RWPE1 (cell line): Measurements from ENCODE around the gene IFI30.

Source experiments
- CTCF ChIA-PET: fragments of 350-600 bp; sonication (Branson Sonifier 250); formaldehyde crosslinking; extraction: SDS; loops from one replicate; lab custom pipeline; 2021; lab: Yijun Ruan, JAX
- POLR2A ChIA-PET: fragments of 400-600 bp; formaldehyde crosslinking; extraction: SDS; loops from one replicate; lab custom pipeline; 2020; ENCODE audit warnings: antibody characterized with exemption; ENCODE audit not compliant: low non-redundant PET; lab: Yijun Ruan, JAX
- DNase-seq: peaks from one replicate; pipeline ENCODE4 v3.0.0; 2012; ENCODE audit warnings: low spot score
- H3K27ac ChIP-seq: fragments of 450-650 bp; 2 replicates; pipeline ENCODE4 v1.5.1; 2017
- TF ChIP-seq, protein P1 (sequence below): fragments of 450-650 bp; conservative IDR thresholded peaks from 2 replicates; pipeline ENCODE4 v1.5.1; 2017; ENCODE audit warnings: low read depth, mild to moderate bottlenecking

Gene IFI30

GRCh38 chr19:18202778-18203407 is 29.3 kb downstream of the IFI30 start:
- peak overlapping the region; percentile 92; the same call in 1 of the 2 replicates for H3K27ac ChIP-seq
- CTCF ChIA-PET = interaction anchor here (0.6 to 3.0 kb wide), 3 partner anchors 50 to 156 kb away, joined by 3 to 16 read pairs (median 6); no protein-coding TSS in a partner anchor
- TF ChIP-seq, protein P1, sequence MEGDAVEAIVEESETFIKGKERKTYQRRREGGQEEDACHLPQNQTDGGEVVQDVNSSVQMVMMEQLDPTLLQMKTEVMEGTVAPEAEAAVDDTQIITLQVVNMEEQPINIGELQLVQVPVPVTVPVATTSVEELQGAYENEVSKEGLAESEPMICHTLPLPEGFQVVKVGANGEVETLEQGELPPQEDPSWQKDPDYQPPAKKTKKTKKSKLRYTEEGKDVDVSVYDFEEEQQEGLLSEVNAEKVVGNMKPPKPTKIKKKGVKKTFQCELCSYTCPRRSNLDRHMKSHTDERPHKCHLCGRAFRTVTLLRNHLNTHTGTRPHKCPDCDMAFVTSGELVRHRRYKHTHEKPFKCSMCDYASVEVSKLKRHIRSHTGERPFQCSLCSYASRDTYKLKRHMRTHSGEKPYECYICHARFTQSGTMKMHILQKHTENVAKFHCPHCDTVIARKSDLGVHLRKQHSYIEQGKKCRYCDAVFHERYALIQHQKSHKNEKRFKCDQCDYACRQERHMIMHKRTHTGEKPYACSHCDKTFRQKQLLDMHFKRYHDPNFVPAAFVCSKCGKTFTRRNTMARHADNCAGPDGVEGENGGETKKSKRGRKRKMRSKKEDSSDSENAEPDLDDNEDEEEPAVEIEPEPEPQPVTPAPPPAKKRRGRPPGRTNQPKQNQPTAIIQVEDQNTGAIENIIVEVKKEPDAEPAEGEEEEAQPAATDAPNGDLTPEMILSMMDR = peak; percentile 60
- DNase-seq = no peak
- POLR2A ChIA-PET = no interaction called here

DNA sequence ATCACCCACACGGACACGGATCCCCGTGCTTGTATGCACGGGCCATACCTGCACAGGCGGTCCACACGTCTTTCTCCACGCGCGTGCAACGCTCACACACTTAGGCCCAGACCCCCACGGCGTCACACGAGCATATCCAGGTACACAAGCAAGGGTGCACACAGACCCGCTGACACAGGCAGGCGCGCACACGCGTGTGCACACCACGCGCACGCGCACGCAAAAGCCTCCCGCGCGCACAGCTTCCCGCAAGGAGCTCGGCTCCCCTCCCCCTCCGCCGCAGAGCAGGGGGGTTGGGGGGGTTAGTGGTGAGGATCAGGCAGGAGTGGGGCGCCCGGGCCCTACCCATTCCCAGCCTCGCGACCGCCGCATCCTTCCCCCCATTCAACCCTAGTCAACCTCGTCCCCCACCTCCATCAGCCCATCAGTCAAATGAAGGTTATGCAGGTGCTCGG is 29.8 kb downstream of the IFI30 start:
- H3K27ac ChIP-seq = peak overlapping the region; percentile 92
- CTCF ChIA-PET = interaction anchor here (0.5 to 3.0 kb wide), 6 partner anchors 49 to 369 kb away, joined by 3 to 16 read pairs (median 4); no protein-coding TSS in a partner anchor
- peak; percentile 28 for DNase-seq
- POLR2A ChIA-PET = interaction anchor here (0.5 to 1.0 kb wide), 2 partner anchors 11 to 669 kb away, joined by 3 read pairs; partner anchors contain the start of gene MPV17L2
- TF ChIP-seq, protein P1 = no peak

GRCh38 chr19:18203863-18204393 is 30.3 kb downstream of the IFI30 start, which contains the start of gene RAB3A:
RAB3A (minus strand) TSS chr19:18204042; CDS start chr19:18202740, 1,302 bp downstream.
- TF ChIP-seq, protein P1 = no peak
- ChIA-PET POLR2A (interaction anchor here (0.5 to 1.0 kb wide), 2 partner anchors 11 to 668 kb away, joined by 3 read pairs; partner anchors contain the start of gene MPV17L2), CTCF (interaction anchor here (0.5 to 3.0 kb wide), 6 partner anchors 12 to 368 kb away, joined by 3 to 16 read pairs (median 4); no protein-coding TSS in a partner anchor)
- peak within 1 kb of the TSS; percentile 92 for H3K27ac ChIP-seq
- peak; percentile 99 for DNase-seq

GRCh38 chr19:18204394-18205199 is 31.0 kb downstream of the IFI30 start:
- peak overlapping the region; percentile 92 for H3K27ac ChIP-seq
- DNase-seq = peak; percentile 73
- CTCF ChIA-PET = interaction anchor here (0.6 to 2.6 kb wide), 5 partner anchors 12 to 206 kb away, joined by 3 to 13 read pairs (median 4); no protein-coding TSS in a partner anchor
- TF ChIP-seq, protein P1 = no peak
- POLR2A ChIA-PET = interaction anchor here (0.9 to 1.0 kb wide), 2 partner anchors 12 to 96 kb away, joined by 3 read pairs; partner anchors contain the start of gene MPV17L2

DNA sequence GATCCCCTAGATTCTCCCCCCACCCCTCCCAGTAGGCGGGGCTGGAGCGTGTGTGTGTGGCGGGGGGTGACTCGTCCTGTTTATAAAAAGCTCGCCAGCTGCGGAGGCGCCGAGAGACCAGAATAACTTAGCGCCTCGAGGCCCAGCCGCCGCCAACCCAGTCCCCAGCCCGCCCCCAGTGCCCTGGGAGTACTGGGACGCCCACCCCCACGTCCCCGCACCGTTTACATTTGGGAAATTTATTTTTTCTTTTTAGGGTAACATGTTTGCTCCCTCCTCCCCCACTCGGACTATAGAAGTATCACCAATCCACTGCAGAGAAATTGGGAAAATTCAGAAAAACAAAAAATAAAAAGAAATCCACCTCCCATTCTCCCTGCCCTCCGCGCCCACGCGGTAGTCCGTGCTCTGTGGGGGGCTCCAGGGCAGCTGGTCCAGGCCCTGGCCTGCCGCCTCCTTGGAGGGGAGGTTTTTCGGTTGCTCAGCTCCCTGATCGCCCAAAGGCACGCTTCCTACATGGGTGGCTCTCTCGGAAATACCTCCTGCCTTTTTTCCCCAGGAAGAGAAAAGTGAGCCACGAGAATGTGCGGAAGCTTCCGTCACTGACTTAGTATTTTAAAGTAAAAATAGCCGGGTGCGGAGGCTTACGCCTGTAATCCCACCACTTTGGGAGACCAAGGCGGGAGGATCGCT is 31.7 kb downstream of the IFI30 start:
- TF ChIP-seq, protein P1 = no peak
- ChIA-PET POLR2A (interaction anchor here (0.9 kb wide), 1 partner anchor 96 kb away, joined by 3 read pairs; no protein-coding TSS in a partner anchor), CTCF (interaction anchor here (0.6 to 2.6 kb wide), 3 partner anchors 13 to 47 kb away, joined by 3 to 13 read pairs (median 5); no protein-coding TSS in a partner anchor)
- peak overlapping the region; percentile 92 for H3K27ac ChIP-seq
- DNase-seq = peak; percentile 59
